HepG2 (cell line): ENCODE measurements around the gene FAAP100. TPM values are rescaled to one million over a fixed set of nuclear protein-coding genes. Genes with fewer than 3 reads are reported as not detected.

Experiments used
- AKNA ChIP-seq: sonication (generic); formaldehyde crosslinking; IDR thresholded peaks from 2 replicates; pipeline ENCODE4 v1.4.0; 2020; ENCODE audit warnings: missing genetic modification reagents, borderline replicate concordance
- EHMT2 ChIP-seq: fragments of 200-600 bp; sonication (generic); IDR thresholded peaks from 2 replicates; pipeline ENCODE4 v1.7.0; 2017; ENCODE audit warnings: antibody characterized with exemption, low read depth, low read length, borderline replicate concordance
- GMEB2 ChIP-seq: IDR thresholded peaks from 2 replicates; pipeline ENCODE4 v1.6.1; 2016; ENCODE audit warnings: missing biosample characterization, missing genetic modification reagents, low read depth
- HMGA1 ChIP-seq: sonication (generic); formaldehyde crosslinking; conservative IDR thresholded peaks from 2 replicates; pipeline ENCODE4 v1.4.0; 2020; ENCODE audit warnings: missing genetic modification reagents
- SIX4 ChIP-seq: sonication (generic); formaldehyde crosslinking; IDR thresholded peaks from 2 replicates; pipeline ENCODE4 v1.4.0; 2020; ENCODE audit warnings: missing genetic modification reagents
- ZNF280D ChIP-seq: sonication (generic); formaldehyde crosslinking; IDR thresholded peaks from 2 replicates; pipeline ENCODE4 v1.5.1; 2020; ENCODE audit warnings: mild to moderate bottlenecking, missing genetic modification reagents
- ZNF326 ChIP-seq: sonication (generic); formaldehyde crosslinking; IDR thresholded peaks from 2 replicates; pipeline ENCODE4 v1.4.0; 2020; ENCODE audit warnings: missing genetic modification reagents, borderline replicate concordance
- polyA plus RNA-seq, 8 experiments: library from polyadenylated mRNA; depleted of rRNA in 3 of 8; stranded (reverse) in 7 of 8; unstranded in 1 of 8; fragments of >200 nt; fragmentation: Illumina TruSeq in 4 of 8; extraction: Trizol in 4 of 8; gene quantifications; 2 replicates each; pipeline versions ENCODE4 v1.2.1 to v1.2.3, GENCODE V29; 2011 to 2016; ENCODE audit warnings: low read depth in 4 of 8, missing spikeins in 1 of 8, mixed read lengths in 1 of 8; ENCODE audit not compliant: insufficient read depth in 1 of 8
- total RNA-seq, 5 experiments: library from RNA; depleted of rRNA; stranded (reverse); fragments of >200 nt; fragmentation: Illumina TruSeq; extraction: Trizol; gene quantifications; 2 replicates each; pipeline ENCODE4 v1.2.3, GENCODE V29; 2016; ENCODE audit warnings: low read depth in 1 of 5

The FAAP100 gene
- total and polyA plus RNA-seq, 2 of the 13 experiments (the other 11 are each of a cell fraction or from before 2014, with no cell fraction given): 7.6 to 20.8 TPM

GRCh38 chr17:81503619-81504018, 48.5 kb downstream of the FAAP100 start (continued):
- TF ChIP-seq GMEB2 (CRISPR knock-in tag) (no peak), AKNA (no peak), ZNF326 (CRISPR knock-in tag) (no peak), EHMT2 (no peak), ZNF280D (CRISPR knock-in tag) (no peak), SIX4 (no peak), HMGA1 (no peak)
